Uterine smooth muscle cell (primary cell): ENCODE results near the gene ARRB2. TPM values are rescaled to one million over a fixed set of nuclear protein-coding genes. Genes with fewer than 3 reads are reported as not detected.

ENCODE experiments used
- total RNA-seq: library from RNA; depleted of rRNA; stranded (reverse); fragments of >200 nt; gene quantifications from 2 replicates; pipeline ENCODE4 v1.2.3, GENCODE V29; 2014

The ARRB2 gene
- total RNA-seq: 3.5 and 5.2 TPM in 2 replicates

GRCh38 chr17:4709794-4710692 lies at the start of gene ARRB2:
TSS of gene ARRB2 (plus strand) at chr17:4710632. CDS start at chr17:4710722, 90 bp downstream.

DNA sequence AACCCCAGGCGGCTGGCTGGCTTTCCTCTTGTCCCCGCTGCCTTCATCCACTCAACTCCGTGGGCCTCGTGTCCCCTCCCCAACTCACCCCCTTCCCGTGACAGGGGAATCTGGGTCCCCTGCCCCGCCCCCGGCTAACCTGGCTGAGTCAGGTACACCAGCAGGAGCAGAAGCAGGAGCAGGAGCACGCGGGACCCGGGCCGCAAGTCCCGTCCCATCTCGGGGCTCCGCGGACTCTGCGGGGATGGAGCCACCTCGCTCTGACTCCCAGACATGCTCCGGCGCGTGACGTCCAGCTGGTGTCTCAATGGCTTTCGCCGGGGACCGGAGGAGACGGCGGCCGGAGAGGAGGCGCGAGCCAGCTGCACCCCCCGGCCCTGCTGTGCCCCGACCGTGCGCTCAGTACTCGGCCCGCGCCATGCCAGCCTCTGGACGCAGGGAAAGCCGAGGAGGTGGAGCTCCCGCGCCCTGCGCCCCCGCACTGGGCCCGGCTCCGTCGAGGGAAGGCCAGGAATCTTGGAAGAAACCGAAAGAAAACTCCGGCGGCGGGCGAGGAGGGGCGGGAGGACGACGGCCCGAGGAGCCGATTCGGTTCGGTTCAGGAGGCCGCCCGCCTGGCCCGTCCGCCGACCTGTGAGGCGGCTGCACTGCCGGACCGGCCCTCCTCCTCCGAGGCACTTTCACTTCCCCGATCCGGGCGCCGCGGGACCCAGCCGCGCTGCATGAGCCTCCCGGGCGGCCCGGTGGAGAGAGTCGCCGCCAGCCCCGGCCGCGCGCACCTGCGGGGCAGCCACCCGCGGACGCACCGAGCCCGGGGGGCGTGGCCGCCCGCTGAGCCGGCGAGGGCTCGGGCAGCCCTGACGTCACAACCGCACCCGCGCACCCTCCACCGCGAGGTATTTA lies 28.9 kb downstream of the ARRB2 start, which contains the start of the genes CXCL16 and ZMYND15:
CXCL16 (minus strand) TSS at position 807 of the 903 bp plus-strand sequence; CDS start at position 218, 589 bp downstream.
ZMYND15 (plus strand) TSS at position 712 of the 903 bp plus-strand sequence. CDS start 716 bp downstream, outside the sequence.

Other genes with a start within 250 kb of the ARRB2 start
- gene SPNS2, start 211.8 kb upstream of the ARRB2 start, total RNA-seq: 0.11 TPM in 1 of 2 replicates, not detected in the other
- 52.6 and 60.8 TPM in 2 replicates for gene MYBBP1A, start 155.2 kb upstream of the ARRB2 start, total RNA-seq
- not detected in 2 replicates for gene GGT6, start 150.1 kb upstream of the ARRB2 start, total RNA-seq
- under 0.01 TPM in 1 of 2 replicates, not detected in the other for gene SMTNL2, start 126.1 kb upstream of the ARRB2 start, total RNA-seq
- gene ALOX15, start 69.0 kb upstream of the ARRB2 start, total RNA-seq: not detected in 2 replicates
- 30.9 and 33.4 TPM in 2 replicates for gene PELP1, start 6.5 kb upstream of the ARRB2 start, total RNA-seq
- gene MED11, start 20.8 kb downstream of the ARRB2 start, total RNA-seq: 10.4 and 14.5 TPM in 2 replicates
- not detected in 2 replicates for gene ZMYND15, start 29.2 kb downstream of the ARRB2 start, total RNA-seq
- 0.33 and 1.6 TPM in 2 replicates for gene CXCL16, start 29.3 kb downstream of the ARRB2 start, total RNA-seq
- gene TM4SF5, start 61.3 kb downstream of the ARRB2 start, total RNA-seq: not detected in 2 replicates
- 0.11 and 0.12 TPM in 2 replicates for gene VMO1, start 75.7 kb downstream of the ARRB2 start, total RNA-seq
- gene GLTPD2, start 78.3 kb downstream of the ARRB2 start, total RNA-seq: not detected in 2 replicates
- 166 and 190 TPM in 2 replicates for gene PSMB6, start 85.5 kb downstream of the ARRB2 start, total RNA-seq
- 10.5 and 16.7 TPM in 2 replicates for gene PLD2, start 96.5 kb downstream of the ARRB2 start, total RNA-seq
- gene MINK1, start 122.7 kb downstream of the ARRB2 start, total RNA-seq: 20.0 and 29.7 TPM in 2 replicates
- 1.5 and 8.2 TPM in 2 replicates for gene C17orf107, start 188.9 kb downstream of the ARRB2 start, total RNA-seq
- gene CHRNE, start 192.5 kb downstream of the ARRB2 start, total RNA-seq: 0.11 and 0.62 TPM in 2 replicates
- gene GP1BA, start 221.6 kb downstream of the ARRB2 start, total RNA-seq: not detected in 2 replicates
- 59.5 and 69.3 TPM in 2 replicates for gene SLC25A11, start 229.4 kb downstream of the ARRB2 start, total RNA-seq
- gene RNF167, start 229.6 kb downstream of the ARRB2 start, total RNA-seq: 13.5 and 14.2 TPM in 2 replicates
- 343 and 788 TPM in 2 replicates for gene PFN1, start 237.9 kb downstream of the ARRB2 start, total RNA-seq
- 1.6 and 1.8 TPM in 2 replicates for gene ENO3, start 240.5 kb downstream of the ARRB2 start, total RNA-seq